Activated CD4-positive, alpha-beta T cell treated with anti-CD3 and anti-CD28 coated beads, Interleukin-10, Interleukin-2, amounts not matched to agents 100 ng/mL and 50 ng/mL, durations not matched to agents 16 hours and 8 hours (primary cell): ENCODE results near the gene PI4K2A.

Source experiments
- DNase-seq: peaks from one replicate; pipeline ENCODE4 v3.0.0-alpha.2; 2020

PI4K2A gene

DNA sequence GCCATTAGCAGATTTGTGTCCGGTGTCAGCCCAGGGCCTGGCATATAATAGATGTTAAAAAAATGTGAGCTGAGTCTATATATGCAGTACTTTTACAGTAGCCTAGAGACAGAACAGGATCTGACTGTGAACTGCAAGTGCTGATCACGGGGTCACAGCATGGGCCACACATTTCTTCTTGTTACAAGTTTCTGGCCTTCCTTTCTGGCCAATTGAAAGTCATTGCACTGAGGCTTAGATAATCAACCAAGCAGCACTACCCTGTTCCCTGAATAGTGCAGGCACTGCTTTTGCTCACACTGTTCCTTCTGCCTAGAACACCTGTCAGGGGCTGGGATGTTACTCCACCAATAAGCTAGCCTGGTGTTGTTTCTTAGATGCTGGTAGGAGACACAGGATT lies 67.7 kb downstream of the PI4K2A start:
- no peak for DNase-seq

- DNase-seq, result peak; percentile 39
Measured at GRCh38 chr10:97708976-97709946, 68.8 kb downstream of the PI4K2A start.

DNA sequence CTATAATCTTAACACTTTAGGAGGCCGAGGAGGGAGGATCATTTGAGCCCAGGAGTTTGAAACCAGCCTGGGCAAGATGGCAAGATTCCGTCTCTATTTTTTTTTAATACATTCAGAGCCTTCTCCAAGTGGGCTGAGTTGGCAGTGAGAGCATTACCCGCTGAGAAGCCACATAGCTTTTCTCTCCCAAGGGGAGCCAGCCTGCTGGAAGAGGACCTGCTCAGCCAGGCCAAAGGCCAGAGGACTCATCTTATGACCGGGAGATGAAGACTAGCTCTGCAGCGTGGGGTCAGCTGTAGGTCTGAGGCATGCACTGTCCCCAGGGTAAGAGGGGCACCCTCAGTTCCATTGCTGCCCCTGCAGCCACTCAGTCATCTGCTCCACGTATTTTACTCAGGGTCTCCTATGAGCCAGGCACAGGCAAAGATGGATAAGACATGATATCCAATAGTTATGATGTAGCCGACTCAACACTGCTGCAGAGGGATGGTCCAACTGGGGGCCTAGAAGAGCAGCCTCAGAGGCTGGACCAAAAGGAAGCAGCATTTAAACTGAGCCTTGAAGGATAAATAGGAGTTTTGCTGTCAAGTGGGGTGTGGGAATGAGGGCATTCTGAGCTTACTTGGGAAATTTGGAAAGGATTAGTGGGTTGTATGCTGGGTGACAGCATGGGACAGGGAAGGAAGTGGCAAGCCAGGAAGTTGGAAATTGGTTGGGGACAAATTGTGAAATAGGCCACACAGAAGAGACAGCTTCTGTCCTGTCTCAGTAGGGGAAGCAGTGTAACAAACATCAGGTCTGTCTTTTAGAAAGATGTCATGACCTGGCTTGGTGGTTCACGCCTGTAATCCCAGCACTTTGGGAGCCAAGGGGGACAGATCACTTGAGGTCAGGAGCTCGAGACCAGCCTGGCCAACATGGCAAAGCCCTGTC lies 71.4 kb downstream of the PI4K2A start:
- DNase-seq, result no peak

GRCh38 chr10:97713339-97713825 lies 72.9 kb downstream of the PI4K2A start, which contains the start of gene MARVELD1:
Gene MARVELD1 (plus strand): TSS chr10:97713730. CDS start chr10:97713877, 147 bp downstream.
- DNase-seq, result peak; percentile 34

DNA sequence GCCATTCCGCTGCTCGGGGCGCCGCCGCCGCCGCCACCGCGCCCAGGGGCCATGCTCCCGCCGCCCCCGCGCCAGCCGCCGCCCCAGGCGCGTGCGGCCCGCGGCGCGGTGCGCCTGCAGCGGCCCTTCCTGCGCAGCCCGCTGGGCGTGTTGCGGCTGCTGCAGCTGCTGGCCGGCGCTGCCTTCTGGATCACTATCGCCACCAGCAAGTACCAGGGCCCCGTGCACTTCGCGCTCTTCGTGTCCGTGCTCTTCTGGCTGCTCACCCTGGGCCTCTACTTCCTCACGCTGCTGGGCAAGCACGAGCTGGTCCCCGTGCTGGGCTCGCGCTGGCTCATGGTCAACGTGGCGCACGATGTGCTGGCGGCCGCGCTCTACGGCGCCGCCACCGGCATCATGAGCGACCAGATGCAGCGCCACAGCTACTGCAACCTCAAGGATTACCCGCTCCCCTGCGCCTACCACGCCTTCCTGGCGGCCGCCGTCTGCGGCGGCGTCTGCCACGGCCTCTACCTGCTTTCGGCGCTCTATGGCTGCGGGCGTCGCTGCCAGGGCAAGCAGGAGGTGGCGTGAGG lies 73.4 kb downstream of the PI4K2A start:
- peak; percentile 68 for DNase-seq

- DNase-seq, result peak; percentile 18
Measured at GRCh38 chr10:97714401-97715258, 74.2 kb downstream of the PI4K2A start.

- no peak for DNase-seq
Measured at GRCh38 chr10:97715259-97715874, 74.9 kb downstream of the PI4K2A start.

DNA sequence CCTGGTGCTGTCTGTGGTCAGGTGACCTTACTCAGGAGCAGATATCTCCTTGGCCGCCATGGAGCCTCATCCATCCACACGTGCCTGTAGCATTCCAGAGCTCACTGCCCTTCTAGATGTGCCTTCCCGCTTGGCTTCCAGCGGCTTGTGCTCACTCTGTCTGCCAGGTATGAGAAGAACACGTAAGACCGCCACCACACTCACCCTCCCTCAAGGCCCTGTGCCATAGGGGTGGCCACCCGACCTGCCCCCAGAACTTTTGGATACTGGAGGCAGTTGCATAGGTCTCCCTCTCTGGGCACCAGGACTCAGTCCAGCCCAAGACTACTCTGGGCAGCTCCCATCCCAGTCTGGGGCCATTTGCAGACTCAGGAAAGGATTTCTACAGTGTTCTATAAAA lies 77.2 kb downstream of the PI4K2A start:
- no peak for DNase-seq

DNA sequence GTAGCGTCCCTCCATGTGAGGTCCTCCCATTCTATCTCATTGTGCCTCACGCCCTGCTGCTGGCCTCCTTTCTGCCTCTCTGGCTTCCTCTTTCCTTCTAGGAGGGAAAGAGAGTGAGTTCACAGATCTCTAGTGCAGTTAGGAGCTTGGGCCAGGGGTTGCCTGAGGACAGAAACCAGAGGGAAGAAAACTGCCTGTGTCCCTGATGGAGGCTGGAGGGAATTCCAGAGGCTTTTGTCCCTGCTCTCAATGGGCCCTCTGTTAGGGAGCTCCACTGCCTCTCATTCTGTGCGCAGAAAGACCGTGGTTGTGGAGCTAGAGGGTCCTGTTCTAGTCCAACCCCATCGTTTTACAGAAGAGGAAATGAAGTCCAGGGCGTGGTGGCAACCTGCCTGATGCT lies 77.7 kb downstream of the PI4K2A start:
- DNase-seq, result no peak

DNA sequence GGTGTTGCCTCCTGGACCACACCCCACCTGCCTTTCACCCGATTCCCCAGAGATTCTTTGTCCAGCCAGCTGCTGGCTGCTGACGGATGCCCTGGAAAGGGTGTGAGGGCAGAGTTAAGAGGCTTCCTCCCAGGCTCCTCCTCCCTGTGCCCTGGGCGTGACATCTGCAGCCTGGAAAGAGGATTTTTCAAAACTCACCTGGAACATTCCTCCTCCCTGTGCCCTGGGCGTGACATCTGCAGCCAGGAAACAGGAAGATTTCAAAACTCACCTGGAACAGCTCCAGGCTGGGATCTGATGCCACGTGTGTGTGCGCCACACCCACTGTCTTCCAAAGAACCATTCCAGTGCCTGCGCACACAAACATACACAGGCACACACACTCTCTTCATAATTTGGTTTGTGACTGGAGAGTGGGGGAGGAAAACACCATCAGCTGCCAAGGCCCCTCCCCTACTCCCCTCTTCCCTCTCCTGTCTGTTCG lies 78.2 kb downstream of the PI4K2A start:
- DNase-seq, result no peak

GRCh38 chr10:97719602-97720001 lies 79.1 kb downstream of the PI4K2A start:
- DNase-seq, result no peak

DNA sequence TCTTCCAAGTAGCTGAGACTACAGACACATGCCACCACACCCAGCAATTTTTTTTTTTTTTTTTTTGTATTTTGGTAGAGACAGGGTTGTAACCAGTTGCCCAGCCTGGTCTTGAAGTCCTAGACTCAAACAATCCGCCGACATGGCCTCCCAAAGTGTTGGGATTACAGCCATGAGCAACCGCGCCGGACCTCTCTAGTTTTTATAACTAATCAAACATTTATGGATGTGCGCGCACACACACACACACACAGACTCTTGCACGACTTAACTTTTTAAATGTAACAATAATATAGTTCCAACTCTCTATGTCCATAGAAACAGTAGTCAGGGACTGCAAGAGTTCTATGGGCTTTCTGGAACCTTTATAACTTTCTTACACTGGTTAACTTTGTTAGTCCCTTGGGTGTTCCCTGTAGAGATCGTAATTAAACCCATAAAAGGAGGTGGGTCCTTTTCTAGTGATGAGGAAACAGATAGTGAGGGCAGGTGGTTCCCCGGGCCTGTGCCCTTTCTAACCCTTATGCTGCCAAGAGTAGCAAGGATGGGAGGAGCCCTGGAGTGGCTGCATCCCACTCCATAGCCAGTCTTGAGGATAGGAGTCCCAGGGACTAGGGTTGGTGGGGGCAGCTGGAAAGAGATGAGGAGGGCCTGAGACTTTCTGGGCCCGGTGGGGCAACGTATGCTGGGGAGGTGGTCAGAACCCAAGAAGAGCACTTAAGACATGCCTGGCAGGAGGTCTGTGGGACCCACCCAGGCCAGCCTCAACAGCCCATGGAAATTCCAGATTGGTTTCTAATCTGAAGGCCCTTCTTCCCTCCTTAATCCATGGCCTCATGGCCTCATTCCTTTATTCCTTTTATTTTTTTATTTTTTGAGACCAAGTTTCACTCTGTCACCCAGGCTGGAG lies 81.7 kb downstream of the PI4K2A start:
- DNase-seq, result no peak

GRCh38 chr10:97723001-97723400 lies 82.5 kb downstream of the PI4K2A start:
- no peak for DNase-seq

GRCh38 chr10:97724341-97724941 lies 84.0 kb downstream of the PI4K2A start:
- no peak for DNase-seq
